Measurements from ENCODE around the gene PRRX2. TPM values are rescaled to one million over a fixed set of nuclear protein-coding genes. Genes with fewer than 3 reads are reported as not detected.

PRRX2 gene
- polyA plus RNA-seq, 1 experiment = 8.3 TPM

GRCh38 chr9:129718647-129719046 is 53.2 kb downstream of the PRRX2 start:
- no peaks in the 10 kb centered on the region for H3K27me3 ChIP-seq (ENCODE audit: control insufficient read depth, insufficient read depth, low read length)
- H3K27ac ChIP-seq (ENCODE audit: low read depth, low read length) = no peak overlapping the region
- H3K9me3 ChIP-seq (ENCODE audit: control insufficient read depth, insufficient read depth, low read length) = no peaks in the 10 kb centered on the region
- H3K4me3 ChIP-seq (ENCODE audit: low read depth, low read length) = no peak overlapping the region
- ChIA-PET CTCF (interaction anchor here (1.4 kb wide), 1 partner anchor 8 kb away, joined by 7 read pairs; no protein-coding TSS in a partner anchor), POLR2A (no interaction called here)
- no peak for DNase-seq (ENCODE audit: low read depth, low spot score)
- TF ChIP-seq CTCF (IDR thresholded peaks at IDR 0.05; ENCODE audit: low read depth, low read length) = no peak

- Histone ChIP-seq H3K27ac (ENCODE audit: low read depth, low read length) (no peak overlapping the region), H3K27me3 (ENCODE audit: control insufficient read depth, insufficient read depth, low read length) (no peaks in the 10 kb centered on the region), H3K4me3 (ENCODE audit: low read depth, low read length) (no peak overlapping the region), H3K9me3 (ENCODE audit: control insufficient read depth, insufficient read depth, low read length) (no peaks in the 10 kb centered on the region)
- ChIA-PET POLR2A (no interaction called here), CTCF (no interaction called here)
- DNase-seq (ENCODE audit: low read depth, low spot score) = no peak
- TF ChIP-seq CTCF (IDR thresholded peaks at IDR 0.05; ENCODE audit: low read depth, low read length) = no peak
Observed at GRCh38 chr9:129719135-129719534, 53.7 kb downstream of the PRRX2 start.

- Histone ChIP-seq H3K9me3 (ENCODE audit: control insufficient read depth, insufficient read depth, low read length) (no peaks in the 10 kb centered on the region), H3K4me3 (ENCODE audit: low read depth, low read length) (no peak overlapping the region), H3K27me3 (ENCODE audit: control insufficient read depth, insufficient read depth, low read length) (no peaks in the 10 kb centered on the region), H3K27ac (ENCODE audit: low read depth, low read length) (no peak overlapping the region)
- peak; percentile 35 for TF ChIP-seq CTCF (IDR thresholded peaks at IDR 0.05; ENCODE audit: low read depth, low read length)
- POLR2A ChIA-PET = no interaction called here
- CTCF ChIA-PET = interaction anchor here (1.6 kb wide), 1 partner anchor 78 kb away, joined by 5 read pairs; no protein-coding TSS in a partner anchor
- DNase-seq (ENCODE audit: low read depth, low spot score) = no peak
Observed at GRCh38 chr9:129720181-129720864, 54.9 kb downstream of the PRRX2 start.

GRCh38 chr9:129720865-129721545 is 55.6 kb downstream of the PRRX2 start:
- Histone ChIP-seq H3K27ac (ENCODE audit: low read depth, low read length) (no peak overlapping the region), H3K4me3 (ENCODE audit: low read depth, low read length) (no peak overlapping the region), H3K9me3 (ENCODE audit: control insufficient read depth, insufficient read depth, low read length) (no peaks in the 10 kb centered on the region), H3K27me3 (ENCODE audit: control insufficient read depth, insufficient read depth, low read length) (no peaks in the 10 kb centered on the region)
- ChIA-PET CTCF (interaction anchor here (1.4 to 1.6 kb wide), 2 partner anchors 78 to 589 kb away, joined by 3 to 5 read pairs; no protein-coding TSS in a partner anchor), POLR2A (no interaction called here)
- no peak for DNase-seq (ENCODE audit: low read depth, low spot score)
- no peak for TF ChIP-seq CTCF (IDR thresholded peaks at IDR 0.05; ENCODE audit: low read depth, low read length)

- Histone ChIP-seq H3K27ac (ENCODE audit: low read depth, low read length) (no peak overlapping the region), H3K4me3 (ENCODE audit: low read depth, low read length) (no peak overlapping the region), H3K9me3 (ENCODE audit: control insufficient read depth, insufficient read depth, low read length) (no peaks in the 10 kb centered on the region), H3K27me3 (ENCODE audit: control insufficient read depth, insufficient read depth, low read length) (no peaks in the 10 kb centered on the region)
- no peak for TF ChIP-seq CTCF (IDR thresholded peaks at IDR 0.05; ENCODE audit: low read depth, low read length)
- CTCF ChIA-PET = no interaction called here
- no peak for DNase-seq (ENCODE audit: low read depth, low spot score)
- POLR2A ChIA-PET = no interaction called here
Observed at GRCh38 chr9:129722913-129723312, 57.5 kb downstream of the PRRX2 start.
